Central memory CD8-positive, alpha-beta T cell (primary cell): ENCODE results near the gene INPP4B.

Source experiments
- ATAC-seq: fragments of 150-1000 bp; cut with Tn5 transposase; replicated peaks from 2 replicates; pipeline ENCODE4 v1.10.0; 2022; ENCODE audit warnings: mild to moderate bottlenecking, moderate FRiP score, moderate number of reproducible peaks; ENCODE audit not compliant: poor library complexity, severe bottlenecking; ENCODE audit errors: extremely low read depth
- DNase-seq, 2 donors: peaks; one replicate each; pipeline ENCODE4 v3.0.0; 2021; ENCODE audit warnings: low spot score in 2 of 2
- H3K27ac Mint-ChIP-seq: one replicate; pipeline ENCODE4 v1.8.0; 2022; ENCODE audit warnings: low read depth, mild to moderate bottlenecking, moderate library complexity, mixed read lengths
- H3K27me3 Mint-ChIP-seq: one replicate; pipeline ENCODE4 v1.8.0; 2022; ENCODE audit warnings: mixed read lengths
- H3K36me3 Mint-ChIP-seq: one replicate; pipeline ENCODE4 v1.8.0; 2022; ENCODE audit warnings: mild to moderate bottlenecking, moderate library complexity, mixed read lengths; ENCODE audit not compliant: insufficient read depth
- H3K4me1 Mint-ChIP-seq: one replicate; pipeline ENCODE4 v1.8.0; 2022; ENCODE audit warnings: mixed read lengths
- H3K4me3 Mint-ChIP-seq: one replicate; pipeline ENCODE4 v1.8.0; 2022; ENCODE audit warnings: mild to moderate bottlenecking, moderate library complexity, mixed read lengths
- H3K9me3 Mint-ChIP-seq: one replicate; pipeline ENCODE4 v1.8.0; 2022; ENCODE audit warnings: mixed read lengths

Gene INPP4B

DNA sequence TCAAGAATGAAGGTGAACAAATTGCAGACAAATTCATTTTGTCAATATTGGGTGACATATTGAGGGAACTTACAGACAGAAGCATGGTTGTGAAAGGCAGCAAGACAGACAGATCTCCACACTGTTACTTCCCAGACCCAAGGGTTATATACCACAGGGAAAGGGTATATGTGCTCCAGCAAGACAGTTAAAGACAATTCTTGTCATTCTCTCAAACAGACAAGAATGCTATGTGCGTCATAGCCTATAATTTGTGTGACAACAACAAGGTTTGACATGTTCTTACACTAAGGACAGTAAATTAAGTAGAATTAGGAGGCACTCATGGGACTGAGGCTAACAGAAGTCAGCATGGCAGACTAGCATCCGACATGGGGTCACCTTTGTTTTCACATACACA is 214.3 kb downstream of the INPP4B start:
- DNase-seq, result no peak
- Mint-ChIP-seq H3K9me3 (no peaks in the 10 kb centered on the region), H3K4me1 (no peaks in the 10 kb centered on the region), H3K27ac (no peak overlapping the region), H3K4me3 (no peak overlapping the region), H3K27me3 (peaks cover 25% of the 10 kb centered on the region), H3K36me3 (peaks cover 2% of the 10 kb centered on the region)
- no peak for ATAC-seq

DNA sequence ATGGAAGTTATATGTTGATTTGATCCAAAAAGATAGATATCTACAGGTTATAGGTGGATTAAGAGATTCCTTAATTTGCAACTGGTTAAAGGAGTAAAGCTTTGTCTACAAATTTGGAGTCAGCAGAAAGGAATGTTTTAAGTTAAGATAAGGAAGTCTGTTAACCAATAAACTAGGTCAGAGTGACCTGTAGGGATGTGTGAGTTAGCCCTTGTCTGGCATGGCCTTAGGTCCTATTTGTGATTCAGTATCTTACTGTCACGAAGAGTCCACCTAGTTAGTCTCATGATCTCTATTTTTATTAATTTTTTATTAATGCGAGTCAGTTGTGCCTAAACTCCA is 230.8 kb downstream of the INPP4B start:
- Mint-ChIP-seq H3K27ac (no peak overlapping the region), H3K4me1 (no peaks in the 10 kb centered on the region), H3K27me3 (no peaks in the 10 kb centered on the region), H3K36me3 (no peaks in the 10 kb centered on the region), H3K4me3 (no peak overlapping the region), H3K9me3 (peaks cover 6% of the 10 kb centered on the region)
- no peak for ATAC-seq
- DNase-seq, result no peak

DNA sequence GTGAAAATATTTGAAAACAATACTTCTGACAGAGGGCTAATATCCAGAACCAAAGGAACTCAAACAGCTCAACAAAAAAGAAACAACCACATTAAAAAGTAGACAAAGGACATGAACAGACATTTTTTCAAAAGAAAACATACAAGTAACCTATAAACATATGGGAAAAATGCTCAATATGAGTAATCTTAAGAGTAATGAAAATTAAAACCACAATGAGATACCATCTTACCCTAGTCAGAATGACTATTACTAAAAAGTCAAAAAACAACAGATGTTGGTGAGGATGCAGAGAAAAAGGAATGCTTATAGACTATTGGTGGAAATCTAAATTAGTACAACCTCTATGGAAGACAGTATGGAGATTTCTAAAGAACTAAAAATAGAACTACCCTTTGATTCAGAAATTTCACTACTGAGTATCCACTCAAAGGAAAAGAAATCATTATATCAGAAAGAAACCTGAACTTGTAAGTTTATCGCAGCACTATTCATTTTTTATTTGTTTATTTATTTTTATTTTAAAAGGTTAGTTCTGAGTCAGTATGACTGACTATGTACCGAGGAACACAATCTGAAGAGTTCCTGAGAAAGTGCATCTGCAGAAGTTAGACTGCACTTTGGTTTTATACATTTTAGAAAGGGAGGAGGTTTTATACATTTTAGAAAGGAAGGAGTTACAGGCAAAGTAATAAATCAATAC is 231.3 kb downstream of the INPP4B start:
- Mint-ChIP-seq H3K27me3 (no peaks in the 10 kb centered on the region), H3K27ac (no peak overlapping the region), H3K9me3 (peaks cover 6% of the 10 kb centered on the region), H3K4me3 (no peak overlapping the region), H3K4me1 (no peaks in the 10 kb centered on the region), H3K36me3 (peaks cover 2% of the 10 kb centered on the region)
- DNase-seq (no peak), ATAC-seq (no peak)

DNA sequence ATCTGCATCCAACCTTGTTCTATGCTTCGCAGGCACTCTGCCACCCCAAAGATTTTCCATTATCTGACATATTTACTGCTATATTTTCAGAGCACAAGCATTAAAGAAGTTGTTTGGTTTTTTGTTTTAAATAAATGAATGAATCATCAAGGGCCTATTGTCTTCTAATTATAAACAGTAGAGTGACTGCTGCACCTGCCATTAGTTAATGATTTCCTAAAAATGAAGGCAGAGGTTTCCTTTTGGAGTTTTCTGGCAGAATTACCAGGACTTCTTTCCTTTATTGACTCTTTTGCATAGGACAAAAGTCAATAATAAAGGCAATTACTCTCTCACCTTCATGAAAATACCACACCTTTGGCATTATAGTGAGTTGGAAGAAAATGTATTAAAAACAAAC is 238.1 kb downstream of the INPP4B start:
- ATAC-seq (no peak), DNase-seq (no peak)
- Mint-ChIP-seq H3K9me3 (peaks cover 9% of the 10 kb centered on the region), H3K27me3 (no peaks in the 10 kb centered on the region), H3K27ac (no peak overlapping the region), H3K4me3 (no peak overlapping the region), H3K4me1 (no peaks in the 10 kb centered on the region), H3K36me3 (peaks cover 2% of the 10 kb centered on the region)

DNA sequence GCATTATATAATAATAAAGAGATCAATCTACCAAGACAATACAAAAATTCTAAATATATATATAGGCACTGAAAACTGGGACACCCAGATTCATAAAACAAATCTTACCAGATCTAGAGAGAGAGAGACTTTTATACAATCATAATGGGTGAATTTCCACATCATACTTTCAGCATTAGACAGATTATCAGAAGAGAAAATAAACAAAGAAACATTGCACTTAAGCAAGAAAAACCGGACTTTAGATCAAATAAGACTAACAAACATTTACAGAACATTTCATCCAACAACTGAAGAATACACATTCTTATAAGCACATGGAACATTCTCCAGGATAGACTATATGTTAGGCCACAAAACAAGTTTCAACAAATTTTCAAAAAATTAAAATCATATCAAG is 245.1 kb downstream of the INPP4B start:
- Mint-ChIP-seq H3K27me3 (no peaks in the 10 kb centered on the region), H3K27ac (no peak overlapping the region), H3K36me3 (peaks cover 2% of the 10 kb centered on the region), H3K9me3 (peaks cover 24% of the 10 kb centered on the region), H3K4me1 (no peaks in the 10 kb centered on the region), H3K4me3 (no peak overlapping the region)
- ATAC-seq (no peak), DNase-seq (no peak)

DNA sequence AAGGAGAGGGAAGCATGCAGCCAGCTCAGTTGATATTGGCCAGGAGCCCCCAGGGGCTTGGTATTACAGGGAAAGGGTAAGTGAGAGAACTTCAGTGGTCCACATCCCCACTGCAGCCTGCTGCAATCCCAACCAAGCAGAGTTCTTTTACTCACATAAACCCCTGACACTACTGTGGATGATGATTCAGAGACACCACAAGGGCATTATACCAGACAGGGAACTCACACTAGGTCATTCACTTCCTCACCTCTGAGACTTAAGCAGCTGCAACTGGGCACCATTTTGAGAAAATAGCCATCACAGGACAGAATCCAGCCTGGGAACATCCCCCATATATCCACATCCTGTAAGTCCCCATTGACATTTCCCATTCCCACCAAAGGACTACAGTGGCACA is 248.0 kb downstream of the INPP4B start:
- H3K27ac Mint-ChIP-seq, result no peak overlapping the region
- no peak for DNase-seq
- no peaks in the 10 kb centered on the region for H3K4me1 Mint-ChIP-seq
- peaks cover 2% of the 10 kb centered on the region for H3K36me3 Mint-ChIP-seq
- H3K4me3 Mint-ChIP-seq, result no peak overlapping the region
- peaks cover 15% of the 10 kb centered on the region for H3K9me3 Mint-ChIP-seq
- no peak for ATAC-seq
- no peaks in the 10 kb centered on the region for H3K27me3 Mint-ChIP-seq

DNA sequence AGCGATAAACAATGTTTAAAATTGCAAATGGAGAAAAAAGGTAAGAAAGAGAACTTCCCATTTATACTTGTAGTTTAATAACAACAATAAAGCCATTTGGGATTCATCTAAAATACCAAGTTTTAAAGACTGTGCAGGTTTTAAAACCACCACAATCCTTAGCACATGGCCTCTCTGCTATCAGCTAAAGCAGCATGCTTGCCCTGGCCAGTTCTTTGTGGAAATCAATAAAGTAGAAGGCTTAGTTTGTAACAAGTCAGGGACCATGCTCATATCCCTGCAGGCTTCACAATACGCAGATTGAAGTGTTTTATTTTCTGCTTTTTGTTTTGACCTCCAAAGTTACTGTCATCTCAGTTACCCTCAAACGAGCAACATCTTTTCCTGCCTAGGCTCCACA is 249.5 kb downstream of the INPP4B start:
- Mint-ChIP-seq H3K36me3 (peaks cover 2% of the 10 kb centered on the region), H3K4me3 (no peak overlapping the region), H3K4me1 (no peaks in the 10 kb centered on the region), H3K27ac (no peak overlapping the region), H3K9me3 (peaks cover 8% of the 10 kb centered on the region), H3K27me3 (no peaks in the 10 kb centered on the region)
- ATAC-seq, result no peak
- no peak for DNase-seq

DNA sequence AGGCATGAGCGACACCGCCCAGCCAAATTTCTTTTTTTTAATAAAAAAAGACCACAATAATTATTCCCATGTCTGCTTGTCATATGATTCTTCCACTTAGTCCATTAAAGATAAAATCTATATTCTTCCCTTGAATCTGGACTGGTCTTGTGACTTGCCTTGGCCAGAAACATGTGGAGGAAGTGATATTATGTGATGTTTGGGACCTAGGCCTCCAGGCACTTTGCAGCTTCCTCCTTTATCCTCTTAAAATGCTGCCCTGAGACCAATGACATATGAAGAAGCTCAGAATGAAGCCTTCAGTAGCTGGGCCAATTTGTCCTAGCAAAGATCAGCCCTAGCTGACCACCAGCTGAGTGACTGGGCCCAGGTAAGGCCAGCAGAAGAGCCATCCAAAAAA is 250.0 kb downstream of the INPP4B start:
- Mint-ChIP-seq H3K4me1 (no peaks in the 10 kb centered on the region), H3K27me3 (no peaks in the 10 kb centered on the region), H3K36me3 (peaks cover 2% of the 10 kb centered on the region), H3K27ac (no peak overlapping the region), H3K4me3 (no peak overlapping the region), H3K9me3 (peaks cover 7% of the 10 kb centered on the region)
- DNase-seq, result no peak
- ATAC-seq, result no peak

DNA sequence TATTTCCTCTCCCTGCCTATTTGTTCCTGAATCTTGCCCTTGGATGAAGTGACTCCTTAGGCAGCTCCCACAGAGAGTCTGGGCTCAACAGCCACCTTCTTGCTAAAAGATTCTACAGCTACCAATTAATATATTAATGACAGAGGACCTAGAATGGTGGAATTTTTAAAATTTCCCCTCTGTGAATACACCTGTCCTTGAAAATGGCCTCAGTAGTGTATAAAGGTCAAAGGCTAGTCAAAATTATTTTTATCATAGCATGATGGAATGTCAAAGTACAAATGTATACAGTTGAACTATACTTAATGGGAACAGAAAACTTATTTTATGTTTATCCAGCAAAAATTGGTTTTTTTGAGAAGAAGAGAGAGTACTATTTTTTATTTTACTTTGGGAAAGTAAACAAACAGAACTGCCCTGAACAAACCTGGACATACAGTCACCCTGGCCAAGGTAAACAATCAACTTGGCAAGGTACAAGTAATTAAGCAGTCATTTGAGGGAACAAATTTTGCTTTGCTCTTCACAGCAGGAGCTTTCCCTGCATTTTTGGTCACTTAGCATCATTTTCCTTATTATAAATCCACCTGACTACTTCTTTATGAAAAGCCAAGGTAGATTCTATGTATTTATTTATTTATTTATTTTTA is 250.8 kb downstream of the INPP4B start:
- no peak overlapping the region for H3K4me3 Mint-ChIP-seq
- DNase-seq, result no peak
- no peak for ATAC-seq
- no peak overlapping the region for H3K27ac Mint-ChIP-seq
- H3K4me1 Mint-ChIP-seq, result no peaks in the 10 kb centered on the region
- peaks cover 2% of the 10 kb centered on the region for H3K36me3 Mint-ChIP-seq
- no peaks in the 10 kb centered on the region for H3K27me3 Mint-ChIP-seq
- H3K9me3 Mint-ChIP-seq, result no peaks in the 10 kb centered on the region

DNA sequence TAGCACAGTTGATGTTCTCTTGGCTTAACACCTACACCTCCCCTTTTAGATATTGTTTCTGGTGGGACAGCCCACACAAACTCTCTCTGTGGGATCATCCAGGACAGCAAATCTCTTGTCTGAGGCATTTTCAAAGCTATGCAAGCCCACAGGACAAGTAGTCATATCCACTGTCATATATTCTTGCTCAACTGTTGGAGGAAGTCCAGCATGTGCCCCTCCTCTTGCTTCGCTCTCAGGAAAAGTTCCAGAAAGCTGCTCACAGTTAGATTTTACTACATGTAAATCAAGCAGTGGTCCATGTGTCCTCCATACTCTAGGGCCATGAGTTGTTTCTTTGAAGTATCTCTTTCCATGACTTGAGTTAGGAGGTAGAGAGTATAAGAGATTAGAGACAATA is 260.7 kb downstream of the INPP4B start:
- H3K4me1 Mint-ChIP-seq, result no peaks in the 10 kb centered on the region
- DNase-seq (no peak), ATAC-seq (no peak)
- no peaks in the 10 kb centered on the region for H3K9me3 Mint-ChIP-seq
- no peaks in the 10 kb centered on the region for H3K27me3 Mint-ChIP-seq
- H3K4me3 Mint-ChIP-seq, result no peak overlapping the region
- H3K36me3 Mint-ChIP-seq, result peaks cover 4% of the 10 kb centered on the region
- no peak overlapping the region for H3K27ac Mint-ChIP-seq

DNA sequence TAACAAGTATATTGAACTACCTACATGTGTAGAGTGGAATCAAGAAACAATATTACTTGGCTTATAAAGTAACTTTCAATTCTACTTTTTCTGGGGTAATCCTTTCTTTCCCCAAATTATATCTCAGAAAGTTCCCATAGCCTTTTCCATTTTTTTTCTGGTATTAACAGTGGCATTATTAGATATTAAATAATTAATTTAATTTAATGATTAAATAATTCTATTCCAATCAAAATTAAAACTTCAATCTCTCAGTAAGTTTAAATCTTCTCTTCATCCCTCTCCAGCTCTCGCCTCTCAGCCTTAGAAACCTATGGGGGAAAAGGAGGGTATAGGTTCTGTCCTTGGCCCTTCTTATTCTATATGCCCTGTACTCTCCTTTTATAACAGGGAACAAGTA is 262.4 kb downstream of the INPP4B start:
- Mint-ChIP-seq H3K4me1 (no peaks in the 10 kb centered on the region), H3K36me3 (peaks cover 4% of the 10 kb centered on the region), H3K4me3 (no peak overlapping the region), H3K27ac (no peak overlapping the region), H3K27me3 (no peaks in the 10 kb centered on the region), H3K9me3 (no peaks in the 10 kb centered on the region)
- DNase-seq, result no peak
- no peak for ATAC-seq

DNA sequence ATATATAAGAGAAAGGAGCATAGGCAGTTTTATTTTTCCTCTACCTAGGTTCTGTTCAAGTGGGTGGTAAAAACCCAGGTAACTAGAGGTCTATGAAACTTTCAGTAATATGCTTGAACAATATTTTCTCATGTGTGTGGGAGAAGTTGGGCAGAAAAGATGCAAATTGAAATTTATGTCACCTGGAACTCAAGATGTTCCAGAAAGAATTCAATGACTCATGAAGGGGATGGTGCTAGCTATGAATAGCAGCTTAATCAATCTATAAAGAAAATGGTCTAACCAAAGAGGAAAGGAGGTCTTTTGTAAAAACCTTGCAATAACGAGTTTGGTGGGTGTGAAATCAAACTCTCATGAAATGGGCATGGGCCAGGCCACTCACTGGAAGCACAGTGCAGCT is 263.8 kb downstream of the INPP4B start:
- no peaks in the 10 kb centered on the region for H3K4me1 Mint-ChIP-seq
- no peak overlapping the region for H3K27ac Mint-ChIP-seq
- no peaks in the 10 kb centered on the region for H3K27me3 Mint-ChIP-seq
- no peak overlapping the region for H3K4me3 Mint-ChIP-seq
- no peak for DNase-seq
- no peaks in the 10 kb centered on the region for H3K9me3 Mint-ChIP-seq
- H3K36me3 Mint-ChIP-seq, result peaks cover 4% of the 10 kb centered on the region
- ATAC-seq, result no peak

DNA sequence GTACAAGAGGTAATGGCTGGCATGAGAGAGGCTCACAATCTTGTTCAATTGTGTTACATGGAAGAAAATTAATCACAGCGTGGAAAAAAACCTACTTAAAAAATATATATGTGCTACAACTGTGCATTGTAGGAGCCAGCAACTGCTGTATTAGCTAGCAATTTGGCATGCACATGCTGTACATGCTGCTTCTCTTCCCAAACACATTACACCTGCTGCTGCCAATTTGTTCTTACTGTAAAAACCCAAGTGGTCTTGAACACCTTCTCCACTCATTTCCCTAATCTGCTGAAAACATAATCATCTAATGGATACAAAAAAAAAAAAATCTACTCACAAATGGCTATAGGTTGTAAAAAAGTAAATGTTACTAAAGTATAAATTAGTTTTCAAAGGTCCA is 264.2 kb downstream of the INPP4B start:
- peaks cover 4% of the 10 kb centered on the region for H3K36me3 Mint-ChIP-seq
- no peaks in the 10 kb centered on the region for H3K27me3 Mint-ChIP-seq
- H3K4me3 Mint-ChIP-seq, result no peak overlapping the region
- H3K27ac Mint-ChIP-seq, result no peak overlapping the region
- DNase-seq, result no peak
- H3K9me3 Mint-ChIP-seq, result no peaks in the 10 kb centered on the region
- ATAC-seq, result no peak
- no peaks in the 10 kb centered on the region for H3K4me1 Mint-ChIP-seq
